Measurements from ENCODE around the gene SYT17. TPM values are rescaled to one million over a fixed set of nuclear protein-coding genes. Genes with fewer than 3 reads are reported as not detected.

SYT17 gene
- total RNA-seq, 4 donors from 2014 or later = 4.2 to 9.0 (median 6.3) TPM

DNA sequence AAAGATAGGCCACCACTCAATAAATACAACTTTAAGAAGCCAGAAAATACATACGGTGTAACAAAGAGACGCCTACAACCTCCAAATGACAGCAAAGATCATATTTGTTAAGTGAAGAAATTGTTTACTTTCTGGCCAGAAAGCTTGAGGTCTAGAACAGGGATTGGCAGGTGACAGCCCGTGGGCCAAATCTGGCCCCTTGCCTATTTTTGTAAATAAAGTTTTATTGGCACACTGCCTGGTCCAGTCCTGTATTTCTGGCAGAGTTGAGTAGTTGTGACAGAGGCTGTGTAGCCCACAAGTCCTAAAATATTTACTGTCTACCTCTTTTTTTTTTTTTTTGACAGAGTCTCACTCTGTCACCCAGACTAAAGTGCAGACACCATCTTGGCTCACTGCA, 114.1 kb downstream of the SYT17 start:
- H3K9me3 ChIP-seq = no peaks in the 10 kb centered on the region
- no peaks in the 10 kb centered on the region for H3K27me3 ChIP-seq
- no peak overlapping the region for H3K27ac ChIP-seq
- TF ChIP-seq EP300 (IDR thresholded peaks at IDR 0.05) (no peak), POLR2A (IDR thresholded peaks at IDR 0.05) (no peak), POLR2AphosphoS5 (IDR thresholded peaks at IDR 0.05) (no peak)
- TF ChIP-seq, protein P1, sequence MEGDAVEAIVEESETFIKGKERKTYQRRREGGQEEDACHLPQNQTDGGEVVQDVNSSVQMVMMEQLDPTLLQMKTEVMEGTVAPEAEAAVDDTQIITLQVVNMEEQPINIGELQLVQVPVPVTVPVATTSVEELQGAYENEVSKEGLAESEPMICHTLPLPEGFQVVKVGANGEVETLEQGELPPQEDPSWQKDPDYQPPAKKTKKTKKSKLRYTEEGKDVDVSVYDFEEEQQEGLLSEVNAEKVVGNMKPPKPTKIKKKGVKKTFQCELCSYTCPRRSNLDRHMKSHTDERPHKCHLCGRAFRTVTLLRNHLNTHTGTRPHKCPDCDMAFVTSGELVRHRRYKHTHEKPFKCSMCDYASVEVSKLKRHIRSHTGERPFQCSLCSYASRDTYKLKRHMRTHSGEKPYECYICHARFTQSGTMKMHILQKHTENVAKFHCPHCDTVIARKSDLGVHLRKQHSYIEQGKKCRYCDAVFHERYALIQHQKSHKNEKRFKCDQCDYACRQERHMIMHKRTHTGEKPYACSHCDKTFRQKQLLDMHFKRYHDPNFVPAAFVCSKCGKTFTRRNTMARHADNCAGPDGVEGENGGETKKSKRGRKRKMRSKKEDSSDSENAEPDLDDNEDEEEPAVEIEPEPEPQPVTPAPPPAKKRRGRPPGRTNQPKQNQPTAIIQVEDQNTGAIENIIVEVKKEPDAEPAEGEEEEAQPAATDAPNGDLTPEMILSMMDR (IDR thresholded peaks at IDR 0.05) = no peak
- WGBS, 2 donors (ENCODE audit: low coverage in 1 of 2) = 83 to 84% methylated on average over 3 of the region's 3 CpGs
- H3K4me3 ChIP-seq = no peak overlapping the region
- no peaks in the 10 kb centered on the region for H3K36me3 ChIP-seq
- ATAC-seq = no peak
- H3K4me1 ChIP-seq = peaks cover 0 to 14% (median 0%) of the 10 kb centered on the region in 3 donors

DNA sequence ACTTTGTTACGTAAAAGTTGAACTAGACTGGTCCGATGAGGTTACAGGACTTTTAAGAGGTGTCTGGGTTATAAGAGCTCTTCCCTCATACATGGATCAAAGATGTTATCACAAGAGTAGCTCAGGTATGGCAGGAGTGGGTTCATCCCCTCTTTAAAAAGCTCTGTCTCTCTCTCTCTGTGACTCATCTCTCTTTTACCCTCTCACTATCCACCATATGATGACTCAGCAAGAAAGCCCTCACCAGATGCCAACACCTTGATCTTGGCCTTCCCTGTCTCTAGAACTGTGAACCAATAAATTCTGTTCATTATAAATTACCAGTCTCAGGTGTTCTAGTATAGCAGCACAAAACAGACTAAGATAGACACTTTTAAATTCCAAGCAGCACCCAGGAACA, 115.6 kb downstream of the SYT17 start:
- peaks cover 0 to 4% (median 0%) of the 10 kb centered on the region in 3 donors for H3K9me3 ChIP-seq
- ATAC-seq = no peak
- no peak overlapping the region for H3K27ac ChIP-seq
- 80 to 100% methylated on average over 2 of the region's 2 CpGs for WGBS, 2 donors (ENCODE audit: low coverage in 1 of 2)
- TF ChIP-seq EP300 (IDR thresholded peaks at IDR 0.05) (no peak), POLR2A (IDR thresholded peaks at IDR 0.05) (no peak), POLR2AphosphoS5 (IDR thresholded peaks at IDR 0.05) (no peak)
- TF ChIP-seq, protein P1 (IDR thresholded peaks at IDR 0.05) = no peak
- no peaks in the 10 kb centered on the region for H3K27me3 ChIP-seq
- no peaks in the 10 kb centered on the region for H3K36me3 ChIP-seq
- no peak overlapping the region for H3K4me3 ChIP-seq
- peaks cover 0 to 14% (median 0%) of the 10 kb centered on the region in 3 donors for H3K4me1 ChIP-seq

DNA sequence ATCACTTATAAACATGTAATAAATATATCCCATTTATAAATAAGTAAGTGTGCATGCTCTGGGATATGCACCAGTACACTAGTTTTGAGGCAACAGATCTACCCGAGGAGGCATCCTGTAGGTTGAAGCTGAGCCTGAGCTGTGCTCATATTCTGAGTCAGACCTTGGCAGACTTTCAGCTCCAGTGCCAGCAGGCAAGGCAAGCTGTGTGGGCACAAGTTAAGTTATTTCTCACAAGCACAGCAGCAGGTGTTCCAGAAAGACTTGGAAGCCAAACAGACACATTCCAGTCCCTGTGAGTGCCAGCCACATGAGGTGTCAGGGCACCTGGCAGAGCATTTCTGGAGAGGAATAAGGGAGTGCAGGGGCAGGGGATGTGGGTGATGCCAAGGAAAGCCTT, 116.2 kb downstream of the SYT17 start:
- WGBS, 2 donors (ENCODE audit: low coverage in 1 of 2) = 20 to 83% methylated on average over 1 of the region's 1 CpG
- peak; percentile 84 for ATAC-seq
- peak; percentile 83 for TF ChIP-seq POLR2AphosphoS5 (IDR thresholded peaks at IDR 0.05)
- TF ChIP-seq, protein P1 (IDR thresholded peaks at IDR 0.05) = no peak
- TF ChIP-seq EP300 (IDR thresholded peaks at IDR 0.05) = no peak
- no peaks in the 10 kb centered on the region for H3K36me3 ChIP-seq
- H3K4me1 ChIP-seq = peaks cover 0 to 14% (median 0%) of the 10 kb centered on the region in 3 donors
- H3K27ac ChIP-seq = no peak overlapping the region
- H3K4me3 ChIP-seq = no peak overlapping the region
- peaks cover 0 to 4% (median 0%) of the 10 kb centered on the region in 3 donors for H3K9me3 ChIP-seq
- no peaks in the 10 kb centered on the region for H3K27me3 ChIP-seq

DNA sequence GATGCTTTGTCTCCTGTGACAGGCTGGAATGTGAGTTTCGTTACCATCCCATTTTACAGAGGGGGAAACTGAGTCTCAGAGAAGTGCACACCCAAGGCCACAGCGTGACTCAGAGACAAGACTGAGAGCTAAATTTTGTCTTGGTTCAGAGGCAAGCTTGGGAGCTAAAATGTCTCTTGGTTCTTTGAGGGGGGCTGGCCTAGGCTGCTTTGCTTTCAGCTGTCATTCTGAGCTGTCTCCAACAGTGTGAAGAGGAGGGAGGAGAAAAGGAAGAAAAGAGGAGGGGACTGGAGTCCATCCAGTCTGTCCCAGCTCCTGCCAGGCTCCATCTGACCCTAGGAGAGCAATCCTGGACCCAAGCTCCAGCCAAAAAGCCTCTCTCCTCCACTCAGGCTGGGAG, 117.4 kb downstream of the SYT17 start, which contains the start of gene CLEC19A:
TSS of gene CLEC19A (plus strand) at position 301 of the 400 bp plus-strand sequence. CDS start 121 bp downstream, outside the sequence.
- H3K4me1 ChIP-seq = peaks cover 0 to 18% (median 0%) of the 10 kb centered on the region in 3 donors
- H3K27me3 ChIP-seq = no peaks in the 10 kb centered on the region
- H3K9me3 ChIP-seq = peaks cover 0 to 4% (median 0%) of the 10 kb centered on the region in 3 donors
- 67 to 92% methylated on average over 1 to 2 of the region's 2 CpGs for WGBS, 2 donors (ENCODE audit: low coverage in 1 of 2)
- no peak for TF ChIP-seq POLR2AphosphoS5 (IDR thresholded peaks at IDR 0.05)
- no peak for TF ChIP-seq POLR2A (IDR thresholded peaks at IDR 0.05)
- TF ChIP-seq, protein P1 (IDR thresholded peaks at IDR 0.05) = no peak
- TF ChIP-seq EP300 (IDR thresholded peaks at IDR 0.05) = no peak
- ATAC-seq = no peak
- H3K27ac ChIP-seq = no peak within 1 kb of the TSS
- H3K4me3 ChIP-seq = no peak within 1 kb of the TSS
- H3K36me3 ChIP-seq = no peaks in the 10 kb centered on the region

DNA sequence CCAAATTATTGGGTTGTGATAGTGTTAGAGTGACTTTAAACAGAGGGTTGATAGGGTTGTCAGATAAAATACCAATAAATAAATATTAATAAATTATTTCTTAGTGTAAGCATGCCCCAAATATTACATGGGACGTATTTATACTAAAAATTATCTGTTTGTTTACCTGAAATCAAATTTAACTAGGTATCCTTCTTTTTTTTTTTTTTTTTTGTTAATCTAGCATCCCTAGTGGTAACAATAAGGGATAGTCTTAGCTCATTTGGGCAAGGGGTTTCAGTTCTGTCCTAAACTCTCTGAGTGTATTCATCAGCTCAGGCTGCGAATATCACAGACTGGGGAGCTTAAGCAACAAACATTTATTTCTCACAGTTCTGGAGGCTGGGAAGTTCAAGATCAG, 118.8 kb downstream of the SYT17 start:
- Histone ChIP-seq H3K36me3 (no peaks in the 10 kb centered on the region), H3K9me3 (peaks cover 0 to 4% (median 0%) of the 10 kb centered on the region in 3 donors), H3K27me3 (no peaks in the 10 kb centered on the region), H3K4me3 (no peak overlapping the region), H3K4me1 (peaks cover 0 to 25% (median 0%) of the 10 kb centered on the region in 3 donors), H3K27ac (no peak overlapping the region)
- no peak for ATAC-seq
- TF ChIP-seq EP300 (IDR thresholded peaks at IDR 0.05) (no peak), POLR2A (IDR thresholded peaks at IDR 0.05) (no peak), POLR2AphosphoS5 (IDR thresholded peaks at IDR 0.05) (no peak)
- TF ChIP-seq, protein P1 (IDR thresholded peaks at IDR 0.05) = no peak
- WGBS, 2 donors (ENCODE audit: low coverage in 1 of 2) = 63 to 83% methylated on average over 1 to 2 of the region's 2 CpGs
